Right lobe of liver (tissue), 4 donors: ENCODE results near the gene CALML3.

Experiments used
- CTCF ChIP-seq, 4 donors: fragments of 200-600 bp in 3 of 4; fragments of 450-650 bp in 1 of 4; IDR thresholded peaks; one replicate each; pipeline versions ENCODE4 v1.5.1 to v1.8.0; 2016 to 2022; ENCODE audit warnings: antibody characterized with exemption in 4 of 4, mild to moderate bottlenecking in 2 of 4
- POLR2A ChIP-seq: fragments of 450-650 bp; IDR thresholded peaks from one replicate; pipeline ENCODE4 v1.6.1; 2017; ENCODE audit warnings: antibody characterized with exemption, mild to moderate bottlenecking
- donor health status: DM: no; HTN: no; CAD: no.
- donor health status: DM: no; HTN: no; CAD: no.
- donor health status: DM: no; HTN: yes; CAD: no.

- no peak for TF ChIP-seq CTCF (IDR thresholded peaks at IDR 0.05)
- TF ChIP-seq POLR2A: no peak
Measured at GRCh38 chr10:5477948-5478693, 46.6 kb upstream of the CALML3 start.
